AG09319 (cell line): ENCODE results near the gene TCF15.
"Not testable (repeated sequence)": the region's sequence is repeated elsewhere in the genome, so short reads cannot be mapped to it uniquely, and the experiment has no call there.

Source experiments
- DNase-seq: peaks from one replicate; pipeline ENCODE4 v3.0.0-alpha.2; 2010; ENCODE audit warnings: low read depth; ENCODE audit errors: extremely low read depth
- TF ChIP-seq, protein P1 (sequence below): IDR thresholded peaks from 2 replicates; pipeline ENCODE4 v1.5.1; 2011; ENCODE audit warnings: low read depth, mild to moderate bottlenecking, inconsistent platforms, low read length, moderate library complexity

TCF15 gene

DNA sequence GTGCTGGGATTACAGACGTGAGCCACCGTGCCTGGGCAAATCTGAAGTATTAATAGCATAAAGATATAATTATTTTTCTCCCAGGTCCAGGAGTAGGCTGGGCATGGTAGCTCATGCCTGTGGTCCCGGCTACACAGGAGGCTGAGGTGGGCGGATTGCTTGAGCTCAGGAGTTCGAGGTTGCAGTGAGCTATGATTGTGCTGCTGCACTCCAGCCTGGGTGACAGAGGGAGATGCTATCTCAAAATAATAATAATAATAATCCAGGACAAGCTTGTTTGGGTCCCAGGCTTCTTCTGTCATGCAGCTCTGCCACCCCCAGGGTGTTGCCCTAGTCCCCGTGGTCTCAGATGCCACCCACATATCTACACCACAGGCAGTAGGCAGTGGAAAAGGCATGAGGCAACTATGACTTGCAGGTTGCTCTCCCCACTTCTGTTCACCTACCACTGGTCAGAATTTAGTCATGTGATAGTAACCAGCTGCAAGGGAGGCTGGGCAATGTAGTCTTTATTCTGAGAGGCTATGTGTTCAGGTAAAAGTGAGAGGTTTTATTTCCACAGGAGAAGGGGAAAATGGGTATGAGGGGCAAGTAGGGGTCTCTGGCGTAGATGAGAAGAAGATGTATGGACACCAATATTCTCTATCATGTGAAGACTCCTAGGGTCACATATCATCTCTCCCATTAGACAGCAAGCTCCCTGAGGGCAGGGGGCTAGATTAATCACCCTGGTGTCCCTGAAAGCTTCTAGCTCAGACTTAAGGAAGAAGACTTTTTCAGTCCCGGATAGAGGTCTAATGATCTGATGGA, 25.7 kb downstream of the TCF15 start:
- no peak for DNase-seq
- TF ChIP-seq, protein P1, sequence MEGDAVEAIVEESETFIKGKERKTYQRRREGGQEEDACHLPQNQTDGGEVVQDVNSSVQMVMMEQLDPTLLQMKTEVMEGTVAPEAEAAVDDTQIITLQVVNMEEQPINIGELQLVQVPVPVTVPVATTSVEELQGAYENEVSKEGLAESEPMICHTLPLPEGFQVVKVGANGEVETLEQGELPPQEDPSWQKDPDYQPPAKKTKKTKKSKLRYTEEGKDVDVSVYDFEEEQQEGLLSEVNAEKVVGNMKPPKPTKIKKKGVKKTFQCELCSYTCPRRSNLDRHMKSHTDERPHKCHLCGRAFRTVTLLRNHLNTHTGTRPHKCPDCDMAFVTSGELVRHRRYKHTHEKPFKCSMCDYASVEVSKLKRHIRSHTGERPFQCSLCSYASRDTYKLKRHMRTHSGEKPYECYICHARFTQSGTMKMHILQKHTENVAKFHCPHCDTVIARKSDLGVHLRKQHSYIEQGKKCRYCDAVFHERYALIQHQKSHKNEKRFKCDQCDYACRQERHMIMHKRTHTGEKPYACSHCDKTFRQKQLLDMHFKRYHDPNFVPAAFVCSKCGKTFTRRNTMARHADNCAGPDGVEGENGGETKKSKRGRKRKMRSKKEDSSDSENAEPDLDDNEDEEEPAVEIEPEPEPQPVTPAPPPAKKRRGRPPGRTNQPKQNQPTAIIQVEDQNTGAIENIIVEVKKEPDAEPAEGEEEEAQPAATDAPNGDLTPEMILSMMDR, result no peak

DNA sequence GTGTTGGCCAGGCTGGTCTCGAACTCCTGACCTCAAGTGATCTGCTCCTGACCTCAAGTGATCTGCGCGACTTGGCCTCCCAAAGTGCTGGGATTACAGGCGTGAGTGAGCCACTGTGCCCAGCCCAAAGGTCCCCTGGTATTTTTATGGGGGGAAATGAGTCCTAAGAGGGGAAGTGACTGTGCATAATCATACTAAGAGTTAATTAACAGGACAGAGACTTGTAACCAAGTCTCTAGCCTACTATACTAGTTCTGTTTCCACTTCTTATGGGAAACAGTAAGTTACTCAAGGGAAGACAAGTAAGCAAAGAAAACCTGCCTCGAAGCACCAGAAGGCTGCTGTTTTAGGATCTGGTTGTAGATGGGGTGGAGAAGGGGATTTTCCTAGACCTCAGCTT, 27.9 kb downstream of the TCF15 start:
- TF ChIP-seq, protein P1, result no peak
- DNase-seq, result no peak

DNA sequence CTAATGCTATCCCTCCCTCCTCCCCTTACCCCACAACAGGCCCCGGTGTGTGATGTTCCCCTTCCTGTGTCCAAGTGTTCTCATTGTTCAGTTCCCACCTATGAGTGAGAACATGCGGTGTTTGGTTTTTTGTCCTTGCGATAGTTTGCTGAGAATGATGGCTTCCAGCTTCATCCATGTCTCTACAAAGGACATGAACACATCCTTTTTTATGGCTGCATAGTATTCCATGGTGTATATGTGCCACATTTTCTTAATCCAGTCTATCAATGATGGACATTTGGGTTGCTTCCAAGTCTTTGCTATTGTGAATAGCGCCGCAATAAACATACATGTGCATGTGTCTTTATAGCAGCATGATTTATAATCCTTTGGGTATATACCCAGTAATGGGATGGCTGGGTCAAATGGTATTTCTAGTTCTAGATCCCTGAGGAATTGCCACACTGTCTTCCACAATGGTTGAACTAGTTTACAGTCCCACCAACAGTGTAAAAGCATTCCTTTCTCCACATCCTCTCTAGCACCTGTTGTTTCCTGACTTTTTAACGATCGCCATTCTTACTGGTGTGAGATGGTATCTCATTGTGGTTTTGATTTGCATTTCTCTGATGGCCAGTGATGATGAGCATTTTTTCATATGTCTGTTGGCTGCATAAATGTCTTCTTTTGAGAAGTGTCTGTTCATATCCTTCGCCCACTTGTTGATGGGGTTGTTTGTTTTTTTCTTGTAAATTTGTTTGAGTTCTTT, 31.0 kb downstream of the TCF15 start:
- not testable (repeated sequence) for DNase-seq

DNA sequence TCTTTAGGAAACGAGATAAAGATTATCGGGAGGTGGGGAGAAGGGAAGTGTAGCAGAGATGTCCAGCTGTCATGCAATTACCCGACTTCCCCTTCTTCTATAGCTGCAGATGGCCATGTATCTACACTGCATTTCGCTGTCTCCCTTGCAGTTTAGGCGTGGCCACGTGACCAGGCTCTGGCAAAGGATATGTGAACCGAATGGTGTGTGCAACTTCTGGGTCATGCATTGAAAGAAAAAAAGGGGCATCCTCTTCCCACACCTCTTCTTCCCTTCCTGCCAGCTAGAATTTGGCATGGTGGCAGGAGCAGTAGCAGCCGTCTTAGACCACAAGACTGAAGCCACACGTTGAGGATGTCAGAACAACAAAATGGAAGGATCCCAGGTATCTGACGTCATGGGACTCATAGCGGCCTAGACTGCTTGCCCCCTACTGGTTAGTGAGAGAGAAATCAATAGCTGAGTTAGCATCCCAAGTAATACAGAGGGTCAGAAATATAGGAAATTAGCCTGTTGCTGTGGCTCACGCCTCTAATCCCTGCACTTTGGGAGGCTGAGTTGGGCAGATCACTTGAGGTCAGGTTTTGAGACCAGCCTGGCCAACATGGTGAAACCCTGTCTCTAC, 32.8 kb downstream of the TCF15 start:
- no peak for DNase-seq

DNA sequence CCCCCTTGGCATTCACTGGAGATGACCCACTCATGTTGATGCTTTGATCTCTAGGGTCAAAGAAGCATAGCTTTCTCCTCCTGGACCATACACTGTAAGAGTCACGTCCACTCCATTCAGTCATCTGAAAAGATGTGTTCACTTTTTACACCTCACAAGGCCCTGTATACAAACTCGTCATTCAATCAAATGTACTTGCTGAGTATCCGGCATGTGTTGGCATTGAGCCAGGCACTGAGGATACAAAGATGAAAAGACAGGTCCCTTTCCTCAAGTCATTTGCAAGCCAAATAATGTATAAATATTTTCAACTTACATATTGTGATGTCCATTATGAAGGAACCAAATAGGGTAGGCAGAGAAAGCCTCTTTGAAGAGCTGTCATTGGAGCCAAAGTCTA, 34.0 kb downstream of the TCF15 start:
- DNase-seq, result no peak
- TF ChIP-seq, protein P1, result no peak

More for the DNA sequence above, 32.8 kb downstream of the TCF15 start:
- TF ChIP-seq, protein P1, result peak; percentile 10

DNA sequence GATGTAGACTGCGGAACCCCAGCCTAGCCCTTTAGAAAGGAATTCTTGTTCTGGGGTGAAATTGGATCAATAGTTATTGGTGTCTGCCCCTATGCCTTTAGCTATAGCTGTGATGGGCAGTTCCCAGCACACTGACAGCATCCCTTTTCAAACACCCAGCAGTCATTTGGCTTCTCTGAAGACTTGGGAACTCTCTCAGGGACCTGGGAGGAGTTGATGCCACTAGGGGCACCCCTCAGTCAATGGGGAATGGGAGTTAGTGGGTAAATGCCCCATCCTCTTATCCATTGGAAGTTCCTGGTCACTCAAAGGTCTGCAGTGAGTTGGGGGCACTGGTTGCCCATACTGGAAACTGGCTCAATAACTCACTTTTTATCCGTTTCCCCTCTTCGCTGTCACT, 34.9 kb downstream of the TCF15 start:
- no peak for DNase-seq
- TF ChIP-seq, protein P1, result no peak

DNA sequence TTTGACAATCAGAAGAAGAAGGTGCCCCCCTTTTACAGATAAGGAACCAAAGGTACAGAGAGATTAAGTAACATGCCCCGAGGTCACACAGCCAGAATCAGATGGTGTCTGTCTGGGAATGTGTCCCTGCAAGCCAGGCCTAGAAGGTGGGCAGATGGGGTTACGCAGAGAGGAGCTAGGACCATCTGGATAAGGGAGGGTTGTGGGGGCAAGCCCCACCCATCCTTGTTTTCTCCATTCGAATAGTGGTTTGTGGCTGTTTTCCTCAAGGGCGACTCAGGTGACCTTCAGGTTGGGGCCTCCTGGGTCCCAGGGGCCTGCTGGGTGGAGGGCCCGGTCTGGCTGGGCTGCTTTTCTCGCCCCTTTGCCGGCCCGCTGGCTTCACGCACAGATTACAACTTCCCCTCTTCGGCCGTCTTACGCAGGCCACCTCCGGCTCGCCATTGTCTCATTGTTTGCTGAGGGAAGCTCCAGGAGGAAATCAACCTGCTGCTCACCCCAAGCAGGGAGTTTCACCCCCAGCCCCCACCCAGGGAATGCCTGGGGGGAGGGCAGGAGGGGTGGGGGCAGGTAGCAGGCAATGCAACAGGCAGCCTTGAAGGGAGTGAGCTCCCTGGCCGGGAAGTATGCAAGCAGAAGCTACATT, 35.7 kb downstream of the TCF15 start:
- TF ChIP-seq, protein P1, result no peak
- DNase-seq, result no peak
